NCI-H526 (cell line): ENCODE measurements around the gene NPC1.

Experiments used
- DNase-seq, 2 experiments: peaks; one replicate each; lab custom pipeline; 2025; lab: John Stamatoyannopoulos, UW

The NPC1 gene

DNA sequence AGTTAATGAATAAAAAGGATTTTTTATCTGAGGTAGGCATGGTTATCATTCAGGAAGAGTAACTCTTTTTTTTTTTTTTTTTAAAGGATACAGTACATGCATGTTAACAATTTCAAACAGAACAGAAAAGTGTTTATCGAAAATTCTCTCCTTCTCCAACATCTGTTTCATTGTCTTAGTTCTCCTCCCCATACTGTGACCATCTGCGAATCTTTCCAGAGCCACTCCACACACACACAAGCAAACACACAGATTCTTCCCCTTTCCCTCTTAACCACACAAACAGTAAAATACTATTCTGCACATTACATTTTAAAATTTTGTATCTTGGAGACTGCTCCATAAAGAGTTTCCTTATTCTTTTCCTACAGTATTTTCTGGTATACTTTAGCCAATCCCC, 38.0 kb downstream of the NPC1 start:
- no peak for DNase-seq

DNA sequence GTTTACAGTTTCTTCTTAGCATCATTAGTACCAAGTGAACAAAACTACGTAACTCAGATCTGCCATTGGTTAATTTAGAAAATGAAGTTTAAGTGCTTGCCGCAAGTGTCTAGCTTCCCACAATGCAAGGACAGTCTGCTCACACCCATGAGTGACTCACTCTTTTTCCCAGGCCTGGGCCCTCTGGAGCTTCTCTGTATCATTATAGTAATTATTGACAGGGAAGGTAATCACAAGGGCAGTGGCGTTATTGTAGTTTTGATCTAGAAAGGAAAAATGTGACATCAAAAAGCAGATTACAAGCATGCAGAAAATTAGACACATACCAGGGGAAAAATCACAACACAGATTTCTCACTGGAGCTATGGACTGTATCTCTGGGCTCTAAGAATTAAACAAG, 38.5 kb downstream of the NPC1 start:
- no peak for DNase-seq

DNA sequence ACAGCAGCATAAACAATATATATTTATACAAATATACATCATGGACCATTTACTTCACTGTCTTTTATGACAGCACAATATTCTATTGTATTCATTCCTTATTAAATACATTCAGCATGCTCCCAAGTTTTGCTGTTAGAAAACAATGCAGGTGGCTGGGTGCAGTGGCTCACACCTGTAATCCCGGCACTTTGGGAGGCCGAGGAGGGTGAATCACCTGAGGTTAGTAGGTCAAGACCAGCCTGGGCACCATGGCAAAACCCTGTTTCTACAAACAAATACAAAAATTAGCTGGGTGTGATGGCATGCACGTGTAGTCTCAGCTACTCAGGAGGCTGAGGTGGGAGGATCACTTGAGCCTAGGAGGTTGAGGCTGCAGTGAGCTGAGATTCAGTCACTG, 39.0 kb downstream of the NPC1 start:
- DNase-seq, result no peak

DNA sequence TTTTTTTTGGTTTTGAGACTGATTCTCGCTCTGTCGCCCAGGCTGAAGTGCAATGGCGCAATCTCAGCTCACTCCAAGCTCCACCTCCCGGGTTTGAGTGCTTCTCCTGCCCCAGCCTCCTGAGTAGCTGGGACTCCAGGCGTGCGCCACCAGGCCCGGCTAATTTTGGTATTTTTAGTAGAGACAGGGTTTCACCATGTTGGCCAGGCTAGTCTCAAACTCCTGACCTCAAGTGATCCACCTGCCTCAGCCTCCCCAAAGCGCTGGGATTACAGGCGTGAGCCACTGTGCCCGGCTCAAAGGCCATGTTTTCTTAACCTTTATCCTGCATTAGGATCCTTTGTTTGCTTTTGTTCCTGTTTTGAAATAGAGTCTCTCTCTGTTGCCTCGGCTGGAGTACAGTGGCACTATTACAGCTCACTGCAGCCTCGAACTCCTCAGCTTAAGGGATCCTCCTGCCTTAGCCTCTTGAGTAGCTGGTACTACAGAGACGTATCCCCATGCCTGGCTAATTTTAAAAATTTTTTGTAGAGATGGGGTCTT, 41.0 kb downstream of the NPC1 start:
- DNase-seq, result no peak

DNA sequence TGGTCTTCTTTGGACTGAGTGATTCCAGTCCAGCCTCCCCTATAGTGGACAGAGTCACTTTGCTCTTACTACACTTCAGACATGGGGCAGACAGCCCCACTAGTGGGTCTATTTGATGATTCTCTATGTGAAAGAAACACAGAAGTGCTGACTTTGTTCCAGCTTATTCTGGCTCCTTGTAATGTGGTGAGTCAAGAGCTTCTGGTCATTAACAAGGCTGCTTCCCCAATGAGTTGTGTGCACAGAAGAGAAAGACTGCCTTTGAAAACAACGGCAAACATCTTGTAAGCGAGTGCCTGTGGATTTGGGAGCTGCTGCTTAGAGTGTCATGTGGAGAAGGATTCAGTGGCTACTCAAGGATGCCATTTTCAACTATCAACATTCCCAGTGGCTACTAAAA, 43.8 kb downstream of the NPC1 start:
- DNase-seq, result no peak

DNA sequence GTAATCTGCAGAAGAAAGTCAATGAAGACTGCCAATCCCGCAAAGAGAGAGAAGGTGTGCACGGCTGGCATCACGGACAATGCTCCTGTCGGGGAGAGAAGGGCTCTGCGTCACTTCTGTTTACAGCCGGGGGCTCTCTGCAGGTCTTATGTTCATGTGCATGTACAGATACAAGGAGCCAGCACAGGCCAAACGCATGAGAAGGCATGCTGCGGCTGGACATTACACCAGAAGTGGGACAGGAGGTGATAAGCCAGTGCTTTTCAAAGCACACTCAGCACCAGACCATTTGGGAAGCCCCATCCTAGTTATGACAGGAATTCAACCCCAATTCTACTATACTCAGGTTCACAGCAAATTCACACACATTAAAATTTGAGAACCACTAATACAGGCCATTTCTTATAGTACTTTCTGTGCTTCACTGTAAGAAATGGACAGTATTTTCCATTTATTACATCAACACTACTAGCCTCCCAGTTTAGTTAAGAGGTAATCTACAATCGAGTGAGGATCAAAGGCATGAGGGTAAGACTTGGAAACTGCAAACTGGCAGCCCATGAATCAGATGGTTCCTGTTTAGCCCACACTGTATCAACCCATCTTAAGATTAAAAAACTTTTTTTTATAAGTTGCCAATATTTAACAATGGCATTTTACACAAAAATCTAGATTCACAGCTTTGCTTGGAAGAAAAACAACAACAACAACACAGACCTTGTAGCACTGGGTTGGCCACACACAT, 44.8 kb downstream of the NPC1 start:
- no peak for DNase-seq

DNA sequence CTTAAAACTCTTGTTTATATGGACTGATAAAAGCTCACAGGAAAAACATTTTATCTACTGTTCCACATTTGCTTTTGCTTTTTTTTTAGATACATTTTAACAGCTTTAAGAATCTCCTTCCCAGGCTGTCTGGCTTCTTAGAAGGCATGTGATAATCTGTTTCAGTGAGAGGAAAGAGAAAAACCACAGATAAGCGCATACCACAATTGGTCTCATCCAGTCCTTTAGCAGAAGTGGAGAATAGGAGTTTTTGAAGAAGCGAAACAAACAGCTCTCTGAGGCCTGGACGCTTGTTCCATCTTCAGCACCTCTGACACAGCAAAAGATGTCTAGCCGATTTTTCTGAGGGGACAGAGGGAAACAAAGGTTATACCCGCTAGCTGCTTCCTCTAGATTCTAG, 45.4 kb downstream of the NPC1 start:
- no peak for DNase-seq

DNA sequence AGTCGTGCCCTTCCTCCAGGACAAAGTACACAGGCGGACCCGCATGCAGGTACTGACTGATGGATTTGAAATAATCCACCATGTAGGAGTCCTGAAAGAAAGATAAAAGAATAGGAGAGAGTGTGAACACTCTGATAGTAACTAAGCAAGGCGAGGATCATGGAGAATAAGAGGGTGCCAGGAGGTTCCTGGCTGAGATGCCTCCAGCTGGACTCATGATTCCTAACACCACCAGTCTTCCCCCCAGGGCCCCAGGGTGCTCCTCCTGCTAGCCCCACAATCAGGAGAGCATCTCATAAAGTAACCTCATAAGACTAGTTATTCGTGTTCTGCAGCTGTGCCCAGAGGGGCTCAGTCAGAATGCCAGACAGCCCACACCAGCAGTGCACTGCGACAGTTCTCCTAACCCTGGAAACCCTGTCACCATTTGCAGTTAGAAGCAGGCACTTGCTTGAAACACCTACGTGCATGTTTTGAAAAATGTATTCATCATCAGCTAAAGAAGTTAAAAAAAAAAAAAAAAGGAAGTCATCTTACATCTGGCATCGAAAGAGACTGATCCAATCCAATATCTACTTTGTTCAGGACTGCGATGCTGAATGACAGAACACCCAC, 46.3 kb downstream of the NPC1 start:
- DNase-seq, result no peak

DNA sequence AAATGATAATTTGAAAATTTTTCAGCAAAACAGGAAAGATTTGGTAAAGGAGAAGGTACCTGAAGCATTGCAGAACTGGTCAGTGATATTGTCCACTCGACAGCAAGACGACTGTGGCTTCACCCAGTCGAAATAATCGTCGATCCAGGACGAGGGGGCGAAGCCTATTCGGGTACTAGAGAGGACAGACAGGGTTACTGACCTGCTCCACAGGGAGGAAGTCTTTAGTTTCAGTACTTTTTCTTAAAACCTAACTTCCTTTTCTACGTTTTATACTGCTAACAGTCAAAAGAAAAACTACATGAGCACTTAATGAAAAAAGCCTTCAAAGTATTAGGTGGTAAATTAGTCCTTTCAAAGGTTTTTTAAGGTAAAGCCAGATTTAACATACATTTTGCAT, 47.0 kb downstream of the NPC1 start:
- no peak for DNase-seq

DNA sequence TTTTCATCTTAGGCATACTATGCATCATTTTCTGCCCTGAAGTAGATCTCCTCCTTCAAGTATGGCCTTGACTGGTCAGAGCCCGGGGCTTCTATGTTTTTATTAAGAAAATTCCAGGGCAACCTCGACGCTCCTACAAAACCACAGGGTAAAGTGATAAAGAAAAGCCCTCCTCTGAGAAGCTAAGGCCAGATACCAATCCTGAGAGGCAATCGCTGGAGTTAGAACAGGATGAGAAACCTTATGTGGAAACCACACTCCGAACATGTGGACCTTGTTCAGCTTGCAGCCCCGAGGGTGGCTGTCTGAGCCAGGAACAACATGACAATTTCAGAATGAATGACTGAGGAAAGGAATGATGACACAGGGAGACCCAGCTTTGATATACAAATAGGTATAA, 47.4 kb downstream of the NPC1 start:
- DNase-seq, result no peak

DNA sequence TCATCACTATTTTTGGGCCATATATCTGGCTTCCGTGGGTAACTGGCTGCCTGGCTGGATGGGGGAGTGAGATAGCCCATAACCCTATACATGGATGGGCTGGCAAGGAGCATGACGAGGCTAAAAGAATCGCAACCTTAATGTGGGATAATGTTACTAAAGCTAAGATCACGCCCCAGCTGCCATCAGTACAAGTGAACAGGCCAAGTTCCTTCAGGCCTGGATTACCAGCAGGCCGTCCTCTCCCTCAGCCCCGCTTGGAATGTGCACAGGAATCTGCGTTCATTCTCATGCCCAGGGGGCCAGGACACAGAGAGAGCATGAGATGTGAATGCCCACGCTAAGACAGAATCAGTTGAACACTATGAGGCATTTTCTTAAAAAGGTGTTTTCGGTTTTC, 48.3 kb downstream of the NPC1 start:
- no peak for DNase-seq

DNA sequence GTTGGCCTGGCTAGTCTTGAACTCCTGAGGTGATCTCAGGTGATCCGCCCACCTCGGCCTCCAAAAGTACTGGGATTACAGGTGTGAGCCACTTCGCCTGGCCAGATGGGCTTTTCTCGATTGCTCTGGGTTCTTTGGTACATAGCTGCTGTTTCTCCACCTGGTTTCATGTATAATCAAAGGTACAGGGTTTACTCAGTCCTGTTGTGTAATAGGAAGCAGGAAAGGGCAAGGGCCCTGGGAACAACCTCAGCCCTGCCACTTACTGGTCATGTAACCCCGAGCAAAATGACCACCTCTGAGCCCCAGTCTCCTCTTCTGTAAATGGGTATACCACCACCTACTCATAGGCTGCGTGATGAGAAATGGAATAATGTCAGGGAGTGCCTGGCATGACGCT, 49.0 kb downstream of the NPC1 start:
- DNase-seq, result no peak

DNA sequence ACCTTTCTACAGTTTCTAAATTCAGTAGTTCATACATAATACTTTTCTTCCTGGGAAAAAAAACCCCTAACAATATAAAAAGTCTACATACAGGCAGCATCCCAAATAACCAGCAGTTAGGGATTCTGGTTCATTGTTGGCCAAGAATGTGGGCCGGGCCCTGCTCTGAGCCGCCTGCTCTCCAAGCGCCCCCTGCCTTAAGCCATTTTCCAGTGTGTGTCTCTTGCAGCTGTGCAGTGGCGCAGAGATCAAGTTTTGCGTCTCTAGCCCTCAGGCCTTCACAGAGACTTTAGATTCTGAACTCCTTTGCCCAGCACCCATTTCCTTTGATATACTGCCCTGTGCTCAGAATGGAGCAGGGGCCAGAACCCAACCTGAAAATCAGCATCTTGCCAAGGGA, 50.1 kb downstream of the NPC1 start:
- no peak for DNase-seq

DNA sequence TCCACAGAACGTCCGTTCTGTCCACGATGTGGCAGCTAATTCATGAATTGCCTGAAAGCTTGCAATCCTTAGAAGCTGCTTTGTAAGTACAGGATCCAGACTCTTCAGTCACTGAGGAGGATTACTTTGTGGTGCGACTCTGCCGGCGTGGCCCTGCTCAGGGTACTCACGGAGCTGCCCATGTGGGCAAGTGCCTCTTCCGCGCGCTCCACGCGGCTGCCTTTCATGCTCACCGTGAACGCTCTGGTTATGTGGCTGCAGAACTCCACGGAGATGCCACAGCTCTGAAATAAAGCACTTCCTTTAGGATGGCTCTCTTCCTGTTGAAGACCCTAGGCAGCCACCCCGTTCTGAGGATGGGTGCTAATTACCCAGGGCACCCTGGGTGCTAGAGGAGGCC, 52.0 kb downstream of the NPC1 start:
- DNase-seq, result no peak

DNA sequence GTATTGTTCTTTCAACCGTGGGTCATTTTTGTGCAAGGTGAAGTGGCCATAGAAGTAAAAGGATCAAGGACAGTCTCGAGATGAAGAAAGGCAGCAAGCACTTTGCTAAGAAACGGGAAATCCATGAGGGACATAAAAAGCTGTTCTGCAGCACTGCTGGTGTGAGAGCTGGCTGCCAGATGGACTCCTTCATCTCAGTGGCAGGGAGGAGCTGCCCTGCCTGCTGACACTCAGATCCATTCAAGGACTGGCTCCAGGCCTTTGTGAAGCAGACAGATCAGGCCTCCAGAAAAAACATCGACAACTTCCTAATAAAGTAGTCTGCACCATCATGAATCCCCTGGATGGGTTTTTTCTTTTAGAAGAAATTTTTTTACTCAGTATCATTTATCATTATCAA, 53.5 kb downstream of the NPC1 start:
- DNase-seq, result no peak

DNA sequence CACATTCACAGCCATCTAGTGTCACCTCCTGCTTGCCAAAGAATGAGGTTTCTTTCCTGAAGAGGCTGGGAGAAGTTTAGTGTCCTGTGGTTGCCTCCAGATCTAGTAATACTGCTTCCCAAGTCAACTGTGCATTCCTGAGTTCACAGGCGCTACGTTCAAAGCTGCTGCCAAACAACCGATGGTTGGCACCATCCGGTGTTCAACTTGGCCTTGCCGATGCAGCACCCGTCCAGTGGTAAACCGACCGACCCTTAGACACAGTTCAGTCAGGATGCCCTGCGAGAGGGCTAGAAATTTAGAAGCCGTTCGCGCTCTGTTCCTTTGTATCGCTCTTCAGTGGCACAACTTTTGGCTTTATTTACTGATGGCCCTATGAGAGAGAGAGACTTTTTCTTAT, 54.4 kb downstream of the NPC1 start:
- DNase-seq, result no peak

DNA sequence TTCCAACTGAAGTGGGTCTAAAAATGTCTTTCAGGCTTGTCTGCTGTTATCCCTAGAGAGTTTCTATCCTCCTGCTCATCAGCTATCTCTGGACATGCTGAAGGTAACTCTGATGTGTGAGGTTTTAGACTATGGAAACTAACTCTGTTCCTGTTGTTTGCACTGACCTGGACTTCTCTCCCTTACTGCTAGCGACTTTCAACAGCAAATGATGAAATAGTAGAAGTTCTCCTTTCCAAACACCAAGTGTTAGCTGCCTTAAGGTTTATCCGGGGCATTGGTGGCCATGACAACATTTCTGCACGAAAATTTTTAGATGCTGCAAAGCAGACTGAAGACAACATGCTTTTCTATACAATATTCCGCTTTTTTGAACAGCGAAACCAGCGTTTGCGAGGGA, 56.1 kb downstream of the NPC1 start:
- DNase-seq, result no peak

DNA sequence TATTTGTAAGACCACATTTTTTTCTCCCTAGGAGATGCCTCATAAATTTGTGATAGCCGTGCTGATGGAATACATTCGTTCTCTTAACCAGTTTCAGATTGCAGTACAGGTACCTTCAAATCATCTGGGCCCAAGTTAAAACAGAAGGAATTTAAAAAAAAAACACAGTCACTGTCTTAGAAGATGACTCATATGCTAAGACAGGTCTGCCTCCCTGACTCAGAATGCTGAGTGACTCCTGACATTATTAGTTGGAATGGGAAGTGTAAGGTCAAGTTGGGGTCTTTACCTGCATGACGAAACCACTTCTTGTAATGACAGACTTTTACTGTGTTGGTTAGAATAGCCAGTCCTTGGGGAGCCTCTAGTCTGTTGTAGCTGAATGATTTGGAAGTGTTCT, 56.7 kb downstream of the NPC1 start:
- DNase-seq, result no peak

DNA sequence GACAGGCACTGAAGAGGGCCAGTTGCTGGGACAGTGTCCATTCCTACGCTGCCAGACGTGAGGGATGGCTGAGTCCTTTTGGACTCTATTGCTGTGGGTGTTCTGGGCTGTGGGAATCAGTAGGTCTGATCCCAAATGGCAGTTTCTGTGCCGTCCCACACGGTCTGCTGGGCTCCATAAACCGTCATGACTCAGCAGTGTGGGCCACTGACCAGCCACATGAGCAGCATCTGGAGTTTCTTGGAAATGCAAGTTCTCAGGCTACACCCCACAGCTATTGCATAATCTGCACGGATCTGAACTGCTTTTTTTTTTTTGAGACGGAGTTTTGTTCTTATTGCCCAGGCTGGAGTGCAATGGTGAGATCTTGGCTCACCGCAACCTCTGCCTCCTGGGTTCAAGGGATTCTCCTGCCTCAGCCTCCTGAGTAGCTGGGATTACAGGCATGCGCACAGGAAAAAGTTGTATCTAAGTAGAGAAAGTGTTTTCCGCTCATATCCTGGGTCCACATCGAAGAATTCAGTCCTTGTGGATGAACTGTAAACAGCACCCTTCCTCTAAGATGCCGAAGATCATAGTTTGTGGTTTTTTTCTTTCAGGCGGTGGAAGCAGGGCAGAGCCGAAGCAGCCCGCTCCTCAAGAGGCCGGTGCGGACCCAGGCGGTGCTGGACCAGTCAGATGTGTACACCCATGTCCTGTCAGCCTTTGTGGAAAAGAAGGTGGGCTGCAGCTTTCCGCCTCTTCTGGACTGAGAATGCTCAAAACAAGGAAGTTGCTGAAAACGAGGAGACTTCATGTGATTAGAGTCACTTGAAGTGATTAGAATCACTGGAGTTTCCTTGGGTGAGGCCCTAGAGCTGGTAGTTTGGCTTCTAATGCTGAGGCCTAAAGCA, 57.5 kb downstream of the NPC1 start:
- no peak for DNase-seq

DNA sequence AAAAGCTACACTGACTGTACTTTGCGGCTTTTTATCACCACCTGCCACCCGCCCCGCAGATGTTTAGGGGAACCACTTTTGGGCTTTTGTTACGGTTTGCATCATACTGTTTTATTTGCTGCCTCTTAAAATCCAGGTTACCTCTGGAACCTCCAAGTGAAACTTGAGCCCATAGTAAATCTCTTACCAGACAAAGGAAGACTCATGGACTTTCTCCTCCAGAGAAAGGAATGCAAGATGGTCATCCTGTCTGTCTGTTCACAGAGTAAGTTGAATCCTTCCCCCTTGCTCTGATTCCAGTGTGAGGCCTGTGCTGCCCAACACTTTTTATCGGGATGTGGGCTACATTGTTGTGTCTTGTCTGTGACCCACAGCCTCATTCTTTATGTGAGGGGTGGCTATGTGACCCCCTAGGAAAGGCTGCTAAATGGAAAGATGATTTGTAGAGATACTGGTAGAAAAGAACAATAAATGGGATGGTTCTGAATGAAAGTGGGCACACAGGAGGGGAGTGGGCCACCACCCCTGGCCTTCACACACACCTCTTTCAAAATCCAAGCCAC, 59.7 kb downstream of the NPC1 start:
- no peak for DNase-seq

DNA sequence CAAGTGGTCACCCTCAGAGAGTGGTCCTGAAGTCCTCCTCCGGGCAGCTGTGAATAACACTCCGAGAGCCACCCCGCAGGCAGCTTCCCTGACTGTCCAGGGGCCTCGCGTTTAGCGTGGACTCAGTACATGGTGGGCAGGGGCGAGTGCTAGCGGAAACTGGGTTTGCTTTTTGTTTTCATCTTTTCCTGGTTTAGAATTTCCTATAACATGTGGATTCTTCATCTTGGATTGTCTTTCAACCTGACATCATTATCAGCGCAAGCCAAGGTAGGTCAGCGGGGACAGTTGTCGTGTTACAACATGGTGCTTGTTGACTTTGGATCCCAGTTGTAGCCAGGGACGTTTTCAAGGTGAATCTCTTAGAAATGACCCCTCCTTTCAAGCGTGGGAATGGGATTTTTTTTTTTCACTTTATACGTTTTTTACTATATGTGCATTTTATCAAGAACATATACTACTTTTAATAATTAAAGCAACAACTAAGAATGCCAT, 62.0 kb downstream of the NPC1 start:
- DNase-seq, result no peak
